K562 (cell line): ENCODE results near the gene TALDO1. TPM values are rescaled to one million over a fixed set of nuclear protein-coding genes. Genes with fewer than 3 reads are reported as not detected.
A peak's percentile ranks its signal among the peaks of the same experiment; 100 is the strongest.

Experiments used
- ATAC-seq: fragments of 200-7000 bp; cut with Tn5 transposase; 3 replicates; pipeline ENCODE4 v1.9.1; 2020; ENCODE audit warnings: moderate library complexity
- BruUV-seq: library from RNA; stranded (reverse); fragments of 400-500 nt; replicated peaks from 2 replicates; lab custom pipeline; 2021; lab: Mats Ljungman, UMichigan
- CTCF ChIA-PET: fragments of 300-600 bp; formaldehyde crosslinking; extraction: SDS; loops from one replicate; lab custom pipeline; 2021; ENCODE audit warnings: low intra/inter-chr PET ratio; lab: Yijun Ruan, JAX
- POLR2A ChIA-PET: fragments of 300-600, 350-650 bp; sonication (Branson Sonifier 250); formaldehyde crosslinking; extraction: SDS; loops from one replicate; lab custom pipeline; 2021; ENCODE audit warnings: antibody characterized with exemption, inconsistent platforms; lab: Yijun Ruan, JAX
- DNase-seq, 4 experiments: peaks; one replicate each; pipeline versions ENCODE4 v3.0.0 to v3.0.0-alpha.2; 2011 to 2018; ENCODE audit warnings: low spot score in 3 of 4, mixed read lengths in 3 of 4; ENCODE audit errors: extremely low read depth in 1 of 4
- FAIRE-seq: peaks from 2 replicates; lab custom pipeline; 2011; peaks lifted over from hg19 to GRCh38; lab: Jason Lieb, UNC
- H2AFZ ChIP-seq: 2 replicates; pipeline ENCODE4 v1.6.0; 2011; ENCODE audit warnings: low read depth, low read length, control low read depth, inconsistent platforms
- H3K27ac ChIP-seq: fragments of 200-600 bp; 3 replicates; pipeline ENCODE4 v1.8.0; 2011; ENCODE audit warnings: low read depth, mild to moderate bottlenecking, control low read depth, inconsistent platforms, low read length, moderate library complexity, mixed read lengths; ENCODE audit errors: extremely low read depth
- H3K27me3 ChIP-seq, 2 experiments: fragments of 300-600 bp in 1 of 2; 2 replicates in 1 of 2; 3 replicates in 1 of 2; pipeline versions ENCODE4 v1.6.0 to v1.8.0; 2011; ENCODE audit warnings: inconsistent platforms in 2 of 2, low read length in 2 of 2, mild to moderate bottlenecking in 1 of 2, mixed read lengths in 1 of 2, moderate library complexity in 1 of 2; ENCODE audit not compliant: control insufficient read depth in 2 of 2, insufficient read depth in 2 of 2
- H3K36me3 ChIP-seq: fragments of 300-600 bp; 3 replicates; pipeline ENCODE4 v1.8.0; 2011; ENCODE audit warnings: mild to moderate bottlenecking, low read length, inconsistent platforms; ENCODE audit not compliant: control insufficient read depth, insufficient read depth
- H3K4me1 ChIP-seq, 2 experiments: fragments of 200-600 bp in 1 of 2; replicated peaks in 1 of 2; 2 replicates in 1 of 2; 3 replicates in 1 of 2; pipeline versions ENCODE4 v1.5.1 to v1.8.0; 2011; ENCODE audit warnings: inconsistent platforms in 2 of 2, low read length in 2 of 2, mild to moderate bottlenecking in 1 of 2, mixed read lengths in 1 of 2, moderate library complexity in 1 of 2; ENCODE audit not compliant: control insufficient read depth in 2 of 2, insufficient read depth in 2 of 2
- H3K4me2 ChIP-seq: 2 replicates; pipeline ENCODE4 v1.6.1; 2011; ENCODE audit warnings: low read length, control low read depth, inconsistent platforms, mixed read lengths; ENCODE audit not compliant: insufficient read depth
- H3K4me3 ChIP-seq: fragments of 200-600 bp; sonication (generic), shearing (Covaris generic); 2 replicates; pipeline ENCODE4 v1.5.1; 2016; ENCODE audit warnings: control low read depth, inconsistent platforms
- H3K79me2 ChIP-seq: fragments of 200-600 bp; 3 replicates; pipeline ENCODE4 v1.8.0; 2011; ENCODE audit warnings: low read length, inconsistent platforms; ENCODE audit not compliant: control insufficient read depth, insufficient read depth
- H3K9ac ChIP-seq, 2 experiments: 2 replicates each; pipeline versions ENCODE4 v1.6.0 to v1.6.1; 2011; ENCODE audit warnings: low read depth in 2 of 2, low read length in 2 of 2, control low read depth in 1 of 2, inconsistent platforms in 1 of 2, mild to moderate bottlenecking in 1 of 2, mixed read lengths in 1 of 2; ENCODE audit not compliant: insufficient read depth in 1 of 2
- H3K9me1 ChIP-seq: one replicate; pipeline ENCODE4 v1.6.0; 2011; ENCODE audit warnings: inconsistent platforms, mild to moderate bottlenecking, low read length, moderate library complexity; ENCODE audit not compliant: control insufficient read depth, insufficient read depth
- H3K9me3 ChIP-seq: replicated peaks from 2 replicates; pipeline ENCODE4 v1.5.1; 2011; ENCODE audit warnings: low read depth, low read length, inconsistent platforms; ENCODE audit not compliant: control insufficient read depth, insufficient read depth
- H4K20me1 ChIP-seq: replicated peaks from 2 replicates; pipeline ENCODE4 v1.6.1; 2011; ENCODE audit warnings: low read length, inconsistent platforms, mixed read lengths; ENCODE audit not compliant: control insufficient read depth, insufficient read depth
- CREM ChIP-seq: IDR thresholded peaks from 2 replicates; pipeline ENCODE4 v1.6.1; 2014; ENCODE audit warnings: antibody characterized with exemption, low read depth
- ETS2 ChIP-seq: IDR thresholded peaks from 2 replicates; pipeline ENCODE4 v1.6.1; 2016; ENCODE audit warnings: borderline replicate concordance, missing genetic modification characterization, mild to moderate bottlenecking, moderate library complexity, missing compliant biosample characterization; ENCODE audit not compliant: poor library complexity, severe bottlenecking
- PML ChIP-seq: IDR thresholded peaks from 2 replicates; pipeline ENCODE4 v1.6.1; 2012; ENCODE audit warnings: low read length, inconsistent platforms
- POLR2A ChIP-seq: fragments of 450-650 bp; conservative IDR thresholded peaks from 2 replicates; pipeline ENCODE4 v1.6.1; 2016
- RAD21 ChIP-seq, 2 experiments: fragments of 250-450 bp in 1 of 2; fragments of 450-650 bp in 1 of 2; sonication (Bioruptor Pico) in 1 of 2; formaldehyde crosslinking in 1 of 2; IDR thresholded peaks in 1 of 2; conservative IDR thresholded peaks in 1 of 2; 2 replicates each; pipeline versions ENCODE4 v1.4.0 to v1.8.0; 2020 to 2022; ENCODE audit warnings: mild to moderate bottlenecking in 2 of 2, moderate library complexity in 1 of 2
- WGBS: fragments of 100-300 bp; shearing (Covaris generic); methylation state at CpG from one replicate; pipeline ENCODE4 v1.1.6; 2016; ENCODE audit warnings: low coverage, mixed read lengths; ENCODE audit not compliant: insufficient coverage; ENCODE audit errors: missing lambda C conversion rate; 5-methylcytosine and 5-hydroxymethylcytosine counted together
- in situ Hi-C: fragments of 300-500 bp; cut with MboI; formaldehyde crosslinking; loops from 4 replicates; pipeline ENCODE4 v1.15.0; 2018; ENCODE audit warnings: inconsistent platforms, mixed read lengths
- intact Hi-C: fragments of 100-400 bp; cut with micrococcal nuclease; formaldehyde crosslinking; loops from 2 replicates; pipeline ENCODE4 v1.14.2; 2022
- polyA plus RNA-seq, 8 experiments: library from polyadenylated mRNA; depleted of rRNA in 4 of 8; stranded (reverse) in 5 of 8; unstranded in 3 of 8; fragments of >200 nt; fragmentation: Nextera tagmentation in 2 of 8; fragmentation: Illumina TruSeq in 1 of 8; extraction: Ambion mirVana in 2 of 8; extraction: Trizol in 1 of 8; gene quantifications; 2 replicates each; pipeline versions ENCODE4 v1.2.1 to v1.2.3, GENCODE V29; 2011 to 2014; ENCODE audit warnings: inconsistent platforms in 1 of 8, missing spikeins in 1 of 8
- total RNA-seq, 7 experiments: library from RNA; depleted of rRNA in 6 of 7; stranded (reverse); fragments of >200 nt in 6 of 7; fragmentation: Illumina TruSeq in 2 of 7; extraction: Trizol in 2 of 7; gene quantifications; 2 replicates each; pipeline versions ENCODE4 v1.2.1 to v1.2.3, GENCODE V29; 2011 to 2021; ENCODE audit warnings: low replicate concordance in 1 of 7
- TF ChIP-seq, protein P1 (sequence below): IDR thresholded peaks from 2 replicates; pipeline ENCODE4 v1.6.1; 2011; ENCODE audit warnings: borderline replicate concordance, low read depth, mild to moderate bottlenecking, moderate library complexity, low read length; ENCODE audit not compliant: insufficient read depth, poor library complexity, severe bottlenecking
- TF ChIP-seq, protein P2 (sequence below): fragments of 250-450 bp; sonication (Bioruptor Pico); IDR thresholded peaks from 2 replicates; pipeline ENCODE4 v1.5.0; 2021; ENCODE audit warnings: mild to moderate bottlenecking, moderate library complexity
- TF ChIP-seq, protein P3 (sequence below), 3 experiments: IDR thresholded peaks in 2 of 3; conservative IDR thresholded peaks in 1 of 3; 2 replicates each; pipeline ENCODE4 v1.5.1; 2011 to 2012; ENCODE audit warnings: low read length in 3 of 3, mild to moderate bottlenecking in 3 of 3, control low read depth in 2 of 3, improper control_type of control experiment in 1 of 3, inconsistent platforms in 1 of 3, low read depth in 1 of 3, mixed read lengths in 1 of 3, moderate library complexity in 1 of 3; ENCODE audit not compliant: insufficient read depth in 2 of 3
- TF ChIP-seq, protein P4 (sequence below): fragments of 250-450 bp; sonication (Bioruptor Pico); IDR thresholded peaks from 2 replicates; pipeline ENCODE4 v1.5.1; 2021; ENCODE audit warnings: mild to moderate bottlenecking

TALDO1 gene
- total and polyA plus RNA-seq, 9 of the 15 experiments (the other 6 are each of a cell fraction or from before 2014, with no cell fraction given): 260 to 541 (median 441) TPM

DNA sequence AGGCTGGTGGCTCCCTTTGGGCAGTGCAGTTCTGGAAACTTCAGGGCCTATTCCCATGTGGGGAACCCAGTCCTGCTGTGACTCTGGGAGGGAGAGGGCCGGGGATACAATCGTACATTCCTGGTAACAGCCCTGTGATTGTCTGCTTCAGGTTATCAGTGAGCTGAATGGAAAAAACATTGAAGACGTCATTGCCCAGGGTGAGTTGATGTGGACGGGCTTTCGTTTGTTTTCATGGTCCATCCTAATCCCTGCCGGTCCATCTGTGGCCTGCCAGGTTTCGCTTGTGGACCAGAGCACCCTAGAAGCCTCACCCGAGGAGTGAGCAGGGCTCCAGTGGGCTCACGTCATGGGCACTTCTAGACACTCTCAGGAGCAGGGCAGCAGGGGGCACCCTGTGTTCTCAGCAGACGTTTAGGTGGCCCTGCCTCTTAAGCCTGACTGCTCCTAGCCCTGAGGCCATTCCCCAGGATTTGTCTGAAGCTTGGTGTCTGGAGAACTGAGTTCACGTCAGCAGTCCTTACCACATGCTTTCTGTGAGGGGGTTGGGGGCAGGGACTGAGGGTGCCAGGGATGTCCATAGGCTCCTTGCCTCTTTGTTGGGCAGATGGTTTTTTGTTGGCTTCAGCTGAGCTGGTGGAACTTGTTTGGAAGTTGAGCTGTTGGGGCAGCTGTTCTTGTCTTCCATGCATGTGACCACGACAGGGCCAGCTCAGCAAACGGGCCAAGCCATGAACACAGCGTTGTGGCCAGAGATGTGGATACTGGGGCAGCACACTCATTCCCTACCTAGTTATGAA lies 64.4 kb downstream of the TALDO1 start:
- H3K9me1 ChIP-seq: peaks cover 3% of the 10 kb centered on the region
- peak overlapping the region; percentile 98 for H3K27ac ChIP-seq
- H3K4me3 ChIP-seq: peak overlapping the region; percentile 99
- ChIA-PET POLR2A (interaction anchor here (0.7 to 2.5 kb wide), 11 partner anchors 8 to 235 kb away, joined by 3 to 12 read pairs (median 3); partner anchors contain the start of gene PNPLA2), CTCF (interaction anchor here (0.6 kb wide), 1 partner anchor 162 kb away, joined by 6 read pairs; no protein-coding TSS in a partner anchor)
- peaks cover 48% of the 10 kb centered on the region for H3K36me3 ChIP-seq
- H3K4me1 ChIP-seq: peaks cover 17 to 52% of the 10 kb centered on the region in 2 experiments; a peak in 4 of 5 replicates
- no peak overlapping the region for H2AFZ ChIP-seq
- peaks cover 62% of the 10 kb centered on the region for H3K79me2 ChIP-seq
- intact Hi-C loops (no loop called here), in situ Hi-C loops (no loop called here)
- WGBS: 36% methylated on average over 14 of the region's 14 CpGs
- ATAC-seq (no peak), FAIRE-seq (no peak), DNase-seq (peak in 2 of 4 experiments; percentile 22 to 28)
- peak overlapping the region; percentile 100 for H3K4me2 ChIP-seq
- H4K20me1 ChIP-seq: peaks cover 24% of the 10 kb centered on the region
- no peaks in the 10 kb centered on the region for H3K27me3 ChIP-seq
- H3K9me3 ChIP-seq: no peaks in the 10 kb centered on the region
- H3K9ac ChIP-seq: peak overlapping the region; percentile 94 to 98
- no TSS peak for BruUV-seq
- TF ChIP-seq, protein P1, sequence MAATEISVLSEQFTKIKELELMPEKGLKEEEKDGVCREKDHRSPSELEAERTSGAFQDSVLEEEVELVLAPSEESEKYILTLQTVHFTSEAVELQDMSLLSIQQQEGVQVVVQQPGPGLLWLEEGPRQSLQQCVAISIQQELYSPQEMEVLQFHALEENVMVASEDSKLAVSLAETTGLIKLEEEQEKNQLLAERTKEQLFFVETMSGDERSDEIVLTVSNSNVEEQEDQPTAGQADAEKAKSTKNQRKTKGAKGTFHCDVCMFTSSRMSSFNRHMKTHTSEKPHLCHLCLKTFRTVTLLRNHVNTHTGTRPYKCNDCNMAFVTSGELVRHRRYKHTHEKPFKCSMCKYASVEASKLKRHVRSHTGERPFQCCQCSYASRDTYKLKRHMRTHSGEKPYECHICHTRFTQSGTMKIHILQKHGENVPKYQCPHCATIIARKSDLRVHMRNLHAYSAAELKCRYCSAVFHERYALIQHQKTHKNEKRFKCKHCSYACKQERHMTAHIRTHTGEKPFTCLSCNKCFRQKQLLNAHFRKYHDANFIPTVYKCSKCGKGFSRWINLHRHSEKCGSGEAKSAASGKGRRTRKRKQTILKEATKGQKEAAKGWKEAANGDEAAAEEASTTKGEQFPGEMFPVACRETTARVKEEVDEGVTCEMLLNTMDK: peak; percentile 19
- TF ChIP-seq PML: 0 out of 2 replicates have a peak, but pooled peaks have one; percentile 18
- peak; percentile 14; the same call in 1 of the 2 replicates for TF ChIP-seq POLR2A
- no peak for TF ChIP-seq ETS2 (tag)
- peak in 1 of 2 experiments; percentile 9; a peak in 1 of 4 replicates for TF ChIP-seq RAD21 (CRISPR knock-in tag; conservative IDR thresholded peaks at IDR 0.05 in 1 of 2, IDR thresholded peaks at IDR 0.05 in 1 of 2)
- TF ChIP-seq, protein P2, sequence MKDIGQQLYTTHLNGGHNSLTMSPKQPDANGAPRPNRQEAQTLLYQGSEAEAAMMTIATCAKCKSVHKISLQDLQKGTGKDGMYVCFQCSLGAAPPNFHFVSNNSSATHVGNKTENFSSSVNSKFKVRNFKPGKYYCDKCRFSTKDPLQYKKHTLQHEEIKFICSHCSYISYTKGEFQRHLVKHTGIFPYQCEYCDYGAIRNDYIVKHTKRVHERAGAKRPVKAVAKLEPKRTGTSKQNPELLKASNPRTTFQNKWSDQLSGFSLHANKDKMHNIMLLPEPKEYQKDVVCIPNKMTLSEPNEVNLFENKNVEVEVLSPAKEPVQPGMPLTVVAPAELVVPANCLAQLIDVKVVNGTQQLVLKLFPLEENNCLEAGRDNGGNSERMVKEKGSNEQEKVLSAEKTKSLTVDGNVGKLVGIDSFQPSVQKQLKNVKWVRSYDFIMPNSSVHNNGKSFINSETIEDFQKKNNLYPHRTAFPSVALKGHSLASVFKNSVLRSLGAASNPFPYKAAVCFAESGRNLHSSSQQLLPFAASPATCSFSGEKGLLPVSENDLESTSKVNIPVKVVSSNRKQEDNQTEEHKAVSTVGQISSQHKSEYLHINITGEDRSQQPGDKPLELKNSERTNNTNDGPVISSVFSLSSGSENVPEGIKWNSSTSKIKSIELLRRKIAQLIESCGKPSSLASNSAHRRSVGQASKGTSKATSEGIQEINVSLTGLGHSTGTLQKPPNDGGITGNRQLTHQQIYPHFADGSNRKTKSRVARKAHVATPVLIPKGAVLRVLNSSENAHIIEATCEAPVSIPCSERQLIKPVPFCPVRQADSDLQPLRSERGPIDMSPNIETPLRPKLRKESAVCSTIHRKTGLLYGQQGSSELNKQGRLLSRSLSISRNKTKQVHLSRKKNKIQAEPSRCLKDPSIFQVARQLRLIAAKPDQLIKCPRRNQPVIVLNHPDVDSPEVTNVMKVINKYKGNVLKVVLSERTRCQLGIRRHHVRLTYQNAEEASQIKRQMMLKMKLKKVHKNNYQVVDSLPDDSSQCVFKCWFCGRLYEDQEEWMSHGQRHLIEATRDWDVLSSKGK (CRISPR knock-in tag): no peak
- peak; percentile 6; the same call in 1 of the 2 replicates for TF ChIP-seq CREM
- TF ChIP-seq, protein P3, sequence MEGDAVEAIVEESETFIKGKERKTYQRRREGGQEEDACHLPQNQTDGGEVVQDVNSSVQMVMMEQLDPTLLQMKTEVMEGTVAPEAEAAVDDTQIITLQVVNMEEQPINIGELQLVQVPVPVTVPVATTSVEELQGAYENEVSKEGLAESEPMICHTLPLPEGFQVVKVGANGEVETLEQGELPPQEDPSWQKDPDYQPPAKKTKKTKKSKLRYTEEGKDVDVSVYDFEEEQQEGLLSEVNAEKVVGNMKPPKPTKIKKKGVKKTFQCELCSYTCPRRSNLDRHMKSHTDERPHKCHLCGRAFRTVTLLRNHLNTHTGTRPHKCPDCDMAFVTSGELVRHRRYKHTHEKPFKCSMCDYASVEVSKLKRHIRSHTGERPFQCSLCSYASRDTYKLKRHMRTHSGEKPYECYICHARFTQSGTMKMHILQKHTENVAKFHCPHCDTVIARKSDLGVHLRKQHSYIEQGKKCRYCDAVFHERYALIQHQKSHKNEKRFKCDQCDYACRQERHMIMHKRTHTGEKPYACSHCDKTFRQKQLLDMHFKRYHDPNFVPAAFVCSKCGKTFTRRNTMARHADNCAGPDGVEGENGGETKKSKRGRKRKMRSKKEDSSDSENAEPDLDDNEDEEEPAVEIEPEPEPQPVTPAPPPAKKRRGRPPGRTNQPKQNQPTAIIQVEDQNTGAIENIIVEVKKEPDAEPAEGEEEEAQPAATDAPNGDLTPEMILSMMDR (IDR thresholded peaks at IDR 0.05 in 2 of 3, conservative IDR thresholded peaks at IDR 0.05 in 1 of 3; ENCODE audit: insufficient read depth in 2 of 3, low read depth in 1 of 3, low read length in 3 of 3): peak; percentile 5 to 14 (median 7); a peak in 1 of 6 replicates
- TF ChIP-seq, protein P4, sequence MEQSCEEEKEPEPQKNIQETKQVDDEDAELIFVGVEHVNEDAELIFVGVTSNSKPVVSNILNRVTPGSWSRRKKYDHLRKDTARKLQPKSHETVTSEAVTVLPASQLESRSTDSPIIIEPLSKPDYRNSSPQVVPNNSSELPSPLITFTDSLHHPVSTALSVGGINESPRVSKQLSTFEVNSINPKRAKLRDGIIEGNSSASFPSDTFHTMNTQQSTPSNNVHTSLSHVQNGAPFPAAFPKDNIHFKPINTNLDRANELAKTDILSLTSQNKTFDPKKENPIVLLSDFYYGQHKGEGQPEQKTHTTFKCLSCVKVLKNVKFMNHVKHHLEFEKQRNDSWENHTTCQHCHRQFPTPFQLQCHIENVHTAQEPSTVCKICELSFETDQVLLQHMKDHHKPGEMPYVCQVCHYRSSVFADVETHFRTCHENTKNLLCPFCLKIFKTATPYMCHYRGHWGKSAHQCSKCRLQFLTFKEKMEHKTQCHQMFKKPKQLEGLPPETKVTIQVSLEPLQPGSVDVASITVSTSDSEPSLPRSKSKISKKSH: no peak
